A549 (cell line): ENCODE measurements around the gene BICD2.

ENCODE experiments used
- BHLHE40 ChIP-seq: IDR thresholded peaks from 2 replicates; pipeline ENCODE4 v1.6.1; 2012; ENCODE audit warnings: low read depth, low read length, inconsistent platforms
- EHMT2 ChIP-seq: fragments of 200-600 bp; sonication (generic); IDR thresholded peaks from 2 replicates; pipeline ENCODE4 v1.6.1; 2016; ENCODE audit warnings: antibody characterized with exemption, low read depth, mild to moderate bottlenecking, moderate library complexity
- EP300 ChIP-seq, 2 experiments: fragments of >200 bp; sonication (Bioruptor Twin); formaldehyde crosslinking; IDR thresholded peaks; 2 replicates in 1 of 2; 3 replicates in 1 of 2; pipeline ENCODE4 v1.6.1; 2016 to 2017
- ESRRA ChIP-seq: fragments of 150-350 bp; IDR thresholded peaks from 2 replicates; pipeline ENCODE4 v1.6.1; 2014; ENCODE audit warnings: mild to moderate bottlenecking, low read length, borderline replicate concordance
- POLR2A ChIP-seq: IDR thresholded peaks from 2 replicates; pipeline ENCODE4 v1.6.1; 2012; ENCODE audit warnings: mild to moderate bottlenecking, low read length
- TF ChIP-seq, protein P1 (sequence below): fragments of >200 bp; sonication (Bioruptor Twin); formaldehyde crosslinking; IDR thresholded peaks from 3 replicates; pipeline ENCODE4 v1.5.1; 2016
- TF ChIP-seq, protein P2 (sequence below): IDR thresholded peaks from 2 replicates; pipeline ENCODE4 v1.6.1; 2012

DNA sequence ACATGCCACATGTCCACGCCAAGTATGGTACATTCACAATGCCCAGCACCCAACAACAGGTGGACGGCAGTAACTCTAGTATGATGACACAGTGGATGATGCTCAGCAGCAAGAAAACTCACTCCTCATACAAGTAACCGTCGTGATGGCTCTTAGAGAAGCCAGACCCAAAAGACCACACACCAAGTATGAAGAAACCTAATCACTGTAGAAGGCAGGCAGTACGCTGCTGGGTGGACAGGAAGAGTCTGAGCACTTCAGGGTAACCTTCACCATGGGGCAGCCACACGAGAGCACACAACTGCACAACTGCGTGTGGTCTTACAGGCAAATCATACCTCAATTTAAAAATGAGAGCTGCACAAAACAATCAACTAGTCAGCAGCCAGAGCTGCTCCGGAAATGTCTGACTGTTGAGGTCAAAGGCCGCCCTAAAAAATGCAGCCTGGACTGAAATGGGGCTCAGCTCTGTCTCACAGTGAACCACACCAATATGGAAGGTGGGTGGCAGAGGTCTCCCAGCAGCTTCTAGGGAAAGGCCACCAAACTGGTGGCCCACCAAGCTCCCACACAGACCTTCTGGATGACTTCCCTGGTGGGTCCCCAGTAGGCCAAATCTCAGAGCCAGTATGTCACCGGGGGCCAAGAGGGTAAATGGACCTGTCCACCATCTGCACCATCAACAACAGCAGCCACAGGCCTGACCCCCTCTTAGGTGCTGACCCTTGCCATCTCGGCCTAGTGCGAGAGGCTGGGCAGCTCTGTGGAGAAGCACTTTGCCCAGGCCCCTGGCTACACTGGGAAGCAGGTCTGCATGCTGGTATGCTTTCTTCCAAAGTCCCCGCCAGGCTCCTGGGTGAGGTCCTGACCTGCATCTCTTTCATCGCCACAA lies 17.8 kb downstream of the BICD2 start:
- TF ChIP-seq, protein P1, sequence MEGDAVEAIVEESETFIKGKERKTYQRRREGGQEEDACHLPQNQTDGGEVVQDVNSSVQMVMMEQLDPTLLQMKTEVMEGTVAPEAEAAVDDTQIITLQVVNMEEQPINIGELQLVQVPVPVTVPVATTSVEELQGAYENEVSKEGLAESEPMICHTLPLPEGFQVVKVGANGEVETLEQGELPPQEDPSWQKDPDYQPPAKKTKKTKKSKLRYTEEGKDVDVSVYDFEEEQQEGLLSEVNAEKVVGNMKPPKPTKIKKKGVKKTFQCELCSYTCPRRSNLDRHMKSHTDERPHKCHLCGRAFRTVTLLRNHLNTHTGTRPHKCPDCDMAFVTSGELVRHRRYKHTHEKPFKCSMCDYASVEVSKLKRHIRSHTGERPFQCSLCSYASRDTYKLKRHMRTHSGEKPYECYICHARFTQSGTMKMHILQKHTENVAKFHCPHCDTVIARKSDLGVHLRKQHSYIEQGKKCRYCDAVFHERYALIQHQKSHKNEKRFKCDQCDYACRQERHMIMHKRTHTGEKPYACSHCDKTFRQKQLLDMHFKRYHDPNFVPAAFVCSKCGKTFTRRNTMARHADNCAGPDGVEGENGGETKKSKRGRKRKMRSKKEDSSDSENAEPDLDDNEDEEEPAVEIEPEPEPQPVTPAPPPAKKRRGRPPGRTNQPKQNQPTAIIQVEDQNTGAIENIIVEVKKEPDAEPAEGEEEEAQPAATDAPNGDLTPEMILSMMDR, result no peak
- TF ChIP-seq BHLHE40, result no peak
- TF ChIP-seq EHMT2, result no peak
- no peak for TF ChIP-seq EP300 (IDR thresholded peaks at IDR 0.05)
- TF ChIP-seq ESRRA, result no peak
- no peak for TF ChIP-seq POLR2A
- TF ChIP-seq, protein P2, sequence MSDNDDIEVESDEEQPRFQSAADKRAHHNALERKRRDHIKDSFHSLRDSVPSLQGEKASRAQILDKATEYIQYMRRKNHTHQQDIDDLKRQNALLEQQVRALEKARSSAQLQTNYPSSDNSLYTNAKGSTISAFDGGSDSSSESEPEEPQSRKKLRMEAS, result no peak
